IMR-90 (cell line): ENCODE results near the gene ADAMTSL4. TPM values are rescaled to one million over a fixed set of nuclear protein-coding genes. Genes with fewer than 3 reads are reported as not detected.

Source experiments
- ATAC-seq: fragments of 200-7000 bp; cut with Tn5 transposase; 2 replicates; pipeline ENCODE4 v1.9.1; 2020; ENCODE audit warnings: low read depth, mild to moderate bottlenecking, moderate library complexity
- BruUV-seq: library from RNA; stranded (reverse); fragments of 400-500 nt; replicated peaks from 2 replicates; lab custom pipeline; 2021; lab: Mats Ljungman, UMichigan
- CTCF ChIA-PET: fragments of 300-600 bp; formaldehyde crosslinking; extraction: SDS; loops from one replicate; lab custom pipeline; 2021; ENCODE audit warnings: antibody characterized with exemption; lab: Yijun Ruan, JAX
- POLR2A ChIA-PET: fragments of 300-600 bp; sonication (Branson Sonifier 250); formaldehyde crosslinking; loops from one replicate; lab custom pipeline; 2022; ENCODE audit warnings: antibody characterized with exemption; ENCODE audit not compliant: unreplicated experiment; lab: Charles Lee
- DNase-seq: peaks from one replicate; pipeline ENCODE4 v3.0.0; 2013
- H2AFZ ChIP-seq: replicated peaks from 2 replicates; pipeline ENCODE3; 2013; ENCODE audit warnings: low read length, mild to moderate bottlenecking; ENCODE audit not compliant: poor library complexity
- H2AK5ac ChIP-seq: 2 replicates; pipeline ENCODE4 v1.6.1; 2013; ENCODE audit warnings: low read depth, low read length, inconsistent platforms
- H2AK9ac ChIP-seq: replicated peaks from 2 replicates; pipeline ENCODE3; 2013; ENCODE audit warnings: mild to moderate bottlenecking, low read depth, low read length, moderate library complexity; ENCODE audit not compliant: poor library complexity
- H2BK120ac ChIP-seq: 2 replicates; pipeline ENCODE4 v1.6.1; 2013; ENCODE audit warnings: low read depth, low read length, inconsistent platforms
- H2BK15ac ChIP-seq: 3 replicates; pipeline ENCODE4 v1.6.1; 2013; ENCODE audit warnings: low read depth, low read length, inconsistent platforms
- H2BK20ac ChIP-seq: 2 replicates; pipeline ENCODE4 v1.6.1; 2013; ENCODE audit warnings: low read depth, mild to moderate bottlenecking, inconsistent platforms, low read length, moderate library complexity
- H2BK5ac ChIP-seq: 2 replicates; pipeline ENCODE4 v1.6.1; 2013; ENCODE audit warnings: mild to moderate bottlenecking, low read depth, low read length, inconsistent platforms; ENCODE audit not compliant: poor library complexity, severe bottlenecking
- H3K14ac ChIP-seq: replicated peaks from 2 replicates; pipeline ENCODE4 v1.6.1; 2013; ENCODE audit warnings: low read depth, low read length, inconsistent platforms
- H3K18ac ChIP-seq: 2 replicates; pipeline ENCODE4 v1.6.1; 2013; ENCODE audit warnings: low read depth, low read length, control low read depth
- H3K23ac ChIP-seq: 2 replicates; pipeline ENCODE4 v1.6.1; 2013; ENCODE audit warnings: low read depth, low read length, inconsistent platforms
- H3K27ac ChIP-seq: 2 replicates; pipeline ENCODE4 v1.5.1; 2013; ENCODE audit warnings: mild to moderate bottlenecking, control low read depth, low read length; ENCODE audit not compliant: insufficient read depth
- H3K27me3 ChIP-seq: 2 replicates; pipeline ENCODE4 v1.6.1; 2013; ENCODE audit warnings: low read length; ENCODE audit not compliant: control insufficient read depth, insufficient read depth
- H3K36me3 ChIP-seq: 2 replicates; pipeline ENCODE4 v1.6.1; 2013; ENCODE audit warnings: low read length, mixed read lengths; ENCODE audit not compliant: control insufficient read depth, insufficient read depth
- H3K4ac ChIP-seq: 2 replicates; pipeline ENCODE4 v1.6.1; 2013; ENCODE audit warnings: low read depth, low read length, inconsistent platforms
- H3K4me1 ChIP-seq: 2 replicates; pipeline ENCODE4 v1.6.1; 2013; ENCODE audit warnings: low read length, mixed read lengths; ENCODE audit not compliant: control insufficient read depth, insufficient read depth
- H3K4me2 ChIP-seq: 2 replicates; pipeline ENCODE4 v1.6.1; 2013; ENCODE audit warnings: low read depth, mild to moderate bottlenecking, control low read depth, low read length, moderate library complexity
- H3K4me3 ChIP-seq: 2 replicates; pipeline ENCODE4 v1.5.1; 2013; ENCODE audit warnings: low read depth, mild to moderate bottlenecking, control low read depth, low read length, moderate library complexity; ENCODE audit not compliant: insufficient read depth
- H3K56ac ChIP-seq: 2 replicates; pipeline ENCODE4 v1.6.1; 2013; ENCODE audit warnings: low read length, inconsistent platforms; ENCODE audit not compliant: insufficient read depth; ENCODE audit errors: extremely low read depth
- H3K79me1 ChIP-seq, 2 experiments: 2 replicates each; pipeline ENCODE4 v1.6.1; 2013; ENCODE audit warnings: low read length in 2 of 2, inconsistent platforms in 1 of 2, low read depth in 1 of 2
- H3K9ac ChIP-seq: 2 replicates; pipeline ENCODE4 v1.6.1; 2013; ENCODE audit warnings: low read depth, low read length, control low read depth
- H3K9me1 ChIP-seq: 2 replicates; pipeline ENCODE4 v1.6.1; 2013; ENCODE audit warnings: low read length, inconsistent platforms; ENCODE audit not compliant: insufficient read depth
- H3K9me3 ChIP-seq: 2 replicates; pipeline ENCODE4 v1.6.1; 2013; ENCODE audit warnings: low read length; ENCODE audit not compliant: control insufficient read depth, insufficient read depth
- H4K20me1 ChIP-seq: 2 replicates; pipeline ENCODE4 v1.6.1; 2013; ENCODE audit warnings: low read length, inconsistent platforms; ENCODE audit not compliant: insufficient read depth
- H4K5ac ChIP-seq: 2 replicates; pipeline ENCODE4 v1.6.1; 2013; ENCODE audit warnings: mild to moderate bottlenecking, low read depth, low read length, control low read depth
- H4K8ac ChIP-seq, 2 experiments: 2 replicates each; pipeline ENCODE4 v1.6.1; 2013; ENCODE audit warnings: low read depth in 2 of 2, low read length in 2 of 2, control low read depth in 1 of 2, inconsistent platforms in 1 of 2
- H4K91ac ChIP-seq: 2 replicates; pipeline ENCODE4 v1.6.1; 2013; ENCODE audit warnings: low read depth, low read length, inconsistent platforms; ENCODE audit not compliant: insufficient read depth
- BHLHE40 ChIP-seq: fragments of 150-350 bp; IDR thresholded peaks from 2 replicates; pipeline ENCODE4 v1.6.1; 2016; ENCODE audit warnings: mild to moderate bottlenecking, low read depth, low read length
- CEBPB ChIP-seq: IDR thresholded peaks from 2 replicates; pipeline ENCODE4 v1.6.1; 2012; ENCODE audit warnings: low read depth, low read length, improper control_type of control experiment
- CHD1 ChIP-seq: IDR thresholded peaks from 2 replicates; pipeline ENCODE4 v1.6.1; 2012; ENCODE audit warnings: low read depth, low read length, improper control_type of control experiment
- FOS ChIP-seq: fragments of 150-350 bp; IDR thresholded peaks from 2 replicates; pipeline ENCODE4 v1.6.1; 2016; ENCODE audit warnings: low read depth, low read length
- MAFK ChIP-seq: IDR thresholded peaks from 2 replicates; pipeline ENCODE4 v1.6.1; 2012; ENCODE audit warnings: low read depth, low read length, improper control_type of control experiment
- MAZ ChIP-seq: IDR thresholded peaks from 2 replicates; pipeline ENCODE4 v1.6.1; 2012; ENCODE audit warnings: low read depth, mild to moderate bottlenecking, low read length, improper control_type of control experiment, moderate library complexity, borderline replicate concordance
- MXI1 ChIP-seq: IDR thresholded peaks from 2 replicates; pipeline ENCODE4 v1.6.1; 2012; ENCODE audit warnings: low read depth, mild to moderate bottlenecking, low read length, moderate library complexity, borderline replicate concordance
- NFE2L2 ChIP-seq: fragments of 150-350 bp; IDR thresholded peaks from 2 replicates; pipeline ENCODE4 v1.6.1; 2016; ENCODE audit warnings: low read depth, mild to moderate bottlenecking, low read length
- POLR2A ChIP-seq: IDR thresholded peaks from 2 replicates; pipeline ENCODE4 v1.6.1; 2012; ENCODE audit warnings: mild to moderate bottlenecking, low read depth, low read length
- RAD21 ChIP-seq: IDR thresholded peaks from 2 replicates; pipeline ENCODE4 v1.6.1; 2012; ENCODE audit warnings: low read length, improper control_type of control experiment
- RCOR1 ChIP-seq: IDR thresholded peaks from 2 replicates; pipeline ENCODE4 v1.6.1; 2012; ENCODE audit warnings: mild to moderate bottlenecking, low read length, improper control_type of control experiment; ENCODE audit not compliant: insufficient replicate concordance
- RFX5 ChIP-seq: IDR thresholded peaks from 2 replicates; pipeline ENCODE4 v1.8.0; 2012; ENCODE audit warnings: low read depth, mild to moderate bottlenecking, low read length, moderate library complexity
- SMC3 ChIP-seq: fragments of 150-350 bp; IDR thresholded peaks from 2 replicates; pipeline ENCODE4 v1.6.1; 2016; ENCODE audit warnings: low read depth, mild to moderate bottlenecking, antibody characterized with exemption, low read length, moderate library complexity
- WGBS, 2 experiments: methylation state at CpG; one replicate each; pipeline versions ENCODE4 v1.1.5 to v1.1.7; 2013; ENCODE audit warnings: missing lambda C conversion rate in 2 of 2; ENCODE audit not compliant: insufficient read length in 1 of 2; ENCODE audit errors: extremely low coverage in 2 of 2; 5-methylcytosine and 5-hydroxymethylcytosine counted together
- dilution Hi-C: fragments of 300-500 bp; cut with HindIII; formaldehyde crosslinking; loops from one replicate; pipeline ENCODE4 v1.14.3; 2018; ENCODE audit warnings: low sequenced_read_pairs; ENCODE audit not compliant: unreplicated experiment
- in situ Hi-C: fragments of 300-500 bp; cut with MboI; formaldehyde crosslinking; loops from 3 replicates; pipeline ENCODE4 v1.14.3; 2019; ENCODE audit warnings: low sequenced_read_pairs, inconsistent platforms, mixed read lengths
- intact Hi-C: fragments of 100-400 bp; cut with micrococcal nuclease; formaldehyde crosslinking; loops from 2 replicates; pipeline ENCODE4 v1.10.0; 2022
- polyA plus RNA-seq, 3 experiments: library from polyadenylated mRNA; depleted of rRNA; stranded (reverse); fragments of >200 nt; gene quantifications; 2 replicates each; pipeline ENCODE4 v1.2.3, GENCODE V29; 2012; ENCODE audit warnings: low replicate concordance in 1 of 3
- total RNA-seq: library from RNA; depleted of rRNA; stranded (reverse); fragments of >200 nt; gene quantifications from 2 replicates; pipeline ENCODE4 v1.2.3, GENCODE V29; 2012
- TF ChIP-seq, protein P1 (sequence below): fragments of 150-350 bp; IDR thresholded peaks from 2 replicates; pipeline ENCODE4 v1.6.1; 2017; ENCODE audit warnings: mild to moderate bottlenecking, antibody characterized with exemption, low read length, low read depth
- TF ChIP-seq, protein P2 (sequence below): fragments of 150-350 bp; IDR thresholded peaks from 2 replicates; pipeline ENCODE4 v1.6.1; 2016; ENCODE audit warnings: low read depth, mild to moderate bottlenecking, low read length, moderate library complexity, borderline replicate concordance
- TF ChIP-seq, protein P3 (sequence below): conservative IDR thresholded peaks from 2 replicates; pipeline ENCODE4 v1.5.1; 2012; ENCODE audit warnings: mild to moderate bottlenecking, low read depth, low read length, improper control_type of control experiment

Gene ADAMTSL4
- total and polyA plus RNA-seq, 2 of the 4 experiments (the other 2 are of a cell fraction), result 0.54 to 12.2 TPM

DNA sequence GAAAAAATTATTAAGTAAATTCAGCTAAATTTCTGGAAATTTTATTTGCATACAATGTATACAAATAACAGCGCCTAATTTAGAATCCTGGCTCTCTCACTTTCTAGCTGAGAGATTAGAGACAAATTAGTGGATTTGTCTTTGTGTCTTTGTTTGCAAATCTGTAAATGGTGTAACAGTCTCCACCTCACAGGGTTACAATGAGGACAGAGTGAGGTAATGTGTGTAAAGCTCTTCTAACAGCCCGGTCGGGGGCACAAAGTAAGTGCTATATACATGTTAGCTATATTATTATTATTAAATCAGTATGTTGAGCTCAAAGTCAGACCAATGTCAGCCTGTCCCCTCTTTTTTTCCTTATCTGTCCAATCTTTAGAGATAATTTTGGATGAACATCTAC is 5.0 kb upstream of the ADAMTSL4 start:
- no peak overlapping the region for H2BK120ac ChIP-seq
- no peak overlapping the region for H4K91ac ChIP-seq
- no peak overlapping the region for H3K9ac ChIP-seq
- no CpG with 5 or more reads among the region's 3 CpGs for WGBS, 2 experiments
- H3K36me3 ChIP-seq, result no peaks in the 10 kb centered on the region
- H2BK20ac ChIP-seq, result no peak overlapping the region
- intact Hi-C loops, result no loop called here
- H3K18ac ChIP-seq, result no peak overlapping the region
- DNase-seq (no peak), ATAC-seq (no peak)
- no peak overlapping the region for H2AK9ac ChIP-seq
- no peak overlapping the region for H4K5ac ChIP-seq
- in situ Hi-C loops, result no loop called here
- no TSS peak for BruUV-seq
- H3K4me3 ChIP-seq, result no peak overlapping the region
- no peaks in the 10 kb centered on the region for H3K9me1 ChIP-seq
- H2AFZ ChIP-seq, result no peak overlapping the region
- H3K9me3 ChIP-seq, result no peaks in the 10 kb centered on the region
- dilution Hi-C loops, result no loop called here
- H3K27me3 ChIP-seq, result no peaks in the 10 kb centered on the region
- no peak overlapping the region for H2AK5ac ChIP-seq
- H3K4me2 ChIP-seq, result no peak overlapping the region
- H2BK15ac ChIP-seq, result no peak overlapping the region
- no peak overlapping the region for H3K14ac ChIP-seq
- H4K20me1 ChIP-seq, result no peaks in the 10 kb centered on the region
- no peak overlapping the region for H3K23ac ChIP-seq
- no peak overlapping the region for H2BK5ac ChIP-seq
- H3K4ac ChIP-seq, result no peak overlapping the region
- H3K4me1 ChIP-seq, result no peaks in the 10 kb centered on the region; the same call in 1 of the 2 replicates
- no peak overlapping the region for H4K8ac ChIP-seq
- H3K79me1 ChIP-seq, result 0 out of 4 replicates have a peak, but pooled peaks cover 0 to 9% of the 10 kb centered on the region in 2 experiments
- no peak overlapping the region for H3K27ac ChIP-seq
- CTCF ChIA-PET, result interaction anchor here (0.7 kb wide), 1 partner anchor 12 kb away, joined by 4 read pairs; no protein-coding TSS in a partner anchor
- H3K56ac ChIP-seq, result no peak overlapping the region
- POLR2A ChIA-PET, result no interaction called here
- TF ChIP-seq MAFK (no peak), MAZ (no peak), FOS (no peak), NFE2L2 (no peak), POLR2A (no peak), RFX5 (no peak), SMC3 (no peak), BHLHE40 (no peak), CHD1 (no peak), CEBPB (no peak), MXI1 (no peak), RAD21 (no peak), RCOR1 (no peak)
- TF ChIP-seq, protein P1, sequence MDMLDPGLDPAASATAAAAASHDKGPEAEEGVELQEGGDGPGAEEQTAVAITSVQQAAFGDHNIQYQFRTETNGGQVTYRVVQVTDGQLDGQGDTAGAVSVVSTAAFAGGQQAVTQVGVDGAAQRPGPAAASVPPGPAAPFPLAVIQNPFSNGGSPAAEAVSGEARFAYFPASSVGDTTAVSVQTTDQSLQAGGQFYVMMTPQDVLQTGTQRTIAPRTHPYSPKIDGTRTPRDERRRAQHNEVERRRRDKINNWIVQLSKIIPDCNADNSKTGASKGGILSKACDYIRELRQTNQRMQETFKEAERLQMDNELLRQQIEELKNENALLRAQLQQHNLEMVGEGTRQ, result no peak
- TF ChIP-seq, protein P2, sequence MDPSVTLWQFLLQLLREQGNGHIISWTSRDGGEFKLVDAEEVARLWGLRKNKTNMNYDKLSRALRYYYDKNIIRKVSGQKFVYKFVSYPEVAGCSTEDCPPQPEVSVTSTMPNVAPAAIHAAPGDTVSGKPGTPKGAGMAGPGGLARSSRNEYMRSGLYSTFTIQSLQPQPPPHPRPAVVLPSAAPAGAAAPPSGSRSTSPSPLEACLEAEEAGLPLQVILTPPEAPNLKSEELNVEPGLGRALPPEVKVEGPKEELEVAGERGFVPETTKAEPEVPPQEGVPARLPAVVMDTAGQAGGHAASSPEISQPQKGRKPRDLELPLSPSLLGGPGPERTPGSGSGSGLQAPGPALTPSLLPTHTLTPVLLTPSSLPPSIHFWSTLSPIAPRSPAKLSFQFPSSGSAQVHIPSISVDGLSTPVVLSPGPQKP, result no peak
- TF ChIP-seq, protein P3, sequence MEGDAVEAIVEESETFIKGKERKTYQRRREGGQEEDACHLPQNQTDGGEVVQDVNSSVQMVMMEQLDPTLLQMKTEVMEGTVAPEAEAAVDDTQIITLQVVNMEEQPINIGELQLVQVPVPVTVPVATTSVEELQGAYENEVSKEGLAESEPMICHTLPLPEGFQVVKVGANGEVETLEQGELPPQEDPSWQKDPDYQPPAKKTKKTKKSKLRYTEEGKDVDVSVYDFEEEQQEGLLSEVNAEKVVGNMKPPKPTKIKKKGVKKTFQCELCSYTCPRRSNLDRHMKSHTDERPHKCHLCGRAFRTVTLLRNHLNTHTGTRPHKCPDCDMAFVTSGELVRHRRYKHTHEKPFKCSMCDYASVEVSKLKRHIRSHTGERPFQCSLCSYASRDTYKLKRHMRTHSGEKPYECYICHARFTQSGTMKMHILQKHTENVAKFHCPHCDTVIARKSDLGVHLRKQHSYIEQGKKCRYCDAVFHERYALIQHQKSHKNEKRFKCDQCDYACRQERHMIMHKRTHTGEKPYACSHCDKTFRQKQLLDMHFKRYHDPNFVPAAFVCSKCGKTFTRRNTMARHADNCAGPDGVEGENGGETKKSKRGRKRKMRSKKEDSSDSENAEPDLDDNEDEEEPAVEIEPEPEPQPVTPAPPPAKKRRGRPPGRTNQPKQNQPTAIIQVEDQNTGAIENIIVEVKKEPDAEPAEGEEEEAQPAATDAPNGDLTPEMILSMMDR, result no peak
